Vagina (tissue), 2 donors: ENCODE data around the gene PCDHA8. TPM values are rescaled to one million over a fixed set of nuclear protein-coding genes. Genes with fewer than 3 reads are reported as not detected.
"Not testable (repeated sequence)": the region's sequence is repeated elsewhere in the genome, so short reads cannot be mapped to it uniquely, and the experiment has no call there.

Experiments
- DNase-seq, 2 donors: peaks; one replicate each; pipeline ENCODE4 v3.0.0-alpha.2; 2017; ENCODE audit errors: extremely low spot score in 2 of 2
- H3K27ac ChIP-seq: fragments of 200-600 bp; sonication (generic); one replicate; pipeline ENCODE4 v1.5.1; 2019
- H3K27me3 ChIP-seq: fragments of 200-600 bp; sonication (generic); one replicate; pipeline ENCODE4 v1.5.1; 2019
- H3K36me3 ChIP-seq, 2 donors: fragments of 200-600 bp; sonication (generic); one replicate each; pipeline ENCODE4 v1.5.1; 2017 to 2019
- H3K4me1 ChIP-seq: fragments of 200-600 bp; sonication (generic); one replicate; pipeline ENCODE4 v1.5.1; 2019
- H3K4me3 ChIP-seq, 2 donors: fragments of 200-600 bp; sonication (generic); 1 replicate in 1 of 2; 2 replicates in 1 of 2; pipeline ENCODE4 v1.5.1; 2016 to 2019
- H3K9me3 ChIP-seq: fragments of 200-600 bp; sonication (generic); one replicate; pipeline ENCODE4 v1.5.1; 2019
- POLR2A ChIP-seq, 2 donors: fragments of 450-650 bp; IDR thresholded peaks; one replicate each; pipeline ENCODE4 v1.6.1; 2017; ENCODE audit warnings: antibody characterized with exemption in 2 of 2, mild to moderate bottlenecking in 2 of 2, moderate library complexity in 2 of 2
- POLR2AphosphoS5 ChIP-seq, 2 donors: sonication (generic); formaldehyde crosslinking; IDR thresholded peaks; one replicate each; pipeline ENCODE4 v1.9.0; 2017; ENCODE audit warnings: antibody characterized with exemption in 2 of 2, mild to moderate bottlenecking in 2 of 2, low read depth in 1 of 2; ENCODE audit not compliant: insufficient read depth in 1 of 2
- intact Hi-C: fragments of 100-400 bp; cut with DNase I; formaldehyde crosslinking; loops from one replicate; pipeline ENCODE4 v1.15.1; 2023
- total RNA-seq: library from RNA; depleted of rRNA; stranded (reverse); fragments of >200 nt; gene quantifications from one replicate; pipeline ENCODE4 v1.2.3, GENCODE V29; 2016
- TF ChIP-seq, protein P1 (sequence below), 3 experiments: fragments of 450-650 bp in 2 of 3; fragments of 200-600 bp in 1 of 3; sonication (generic) in 1 of 3; IDR thresholded peaks; one replicate each; pipeline ENCODE4 v1.5.1; 2017 to 2019; ENCODE audit warnings: antibody characterized with exemption in 3 of 3, mild to moderate bottlenecking in 2 of 3, moderate library complexity in 2 of 3

The PCDHA8 gene
- total RNA-seq, 1 donor from 2014 or later, result 0.49 TPM

DNA sequence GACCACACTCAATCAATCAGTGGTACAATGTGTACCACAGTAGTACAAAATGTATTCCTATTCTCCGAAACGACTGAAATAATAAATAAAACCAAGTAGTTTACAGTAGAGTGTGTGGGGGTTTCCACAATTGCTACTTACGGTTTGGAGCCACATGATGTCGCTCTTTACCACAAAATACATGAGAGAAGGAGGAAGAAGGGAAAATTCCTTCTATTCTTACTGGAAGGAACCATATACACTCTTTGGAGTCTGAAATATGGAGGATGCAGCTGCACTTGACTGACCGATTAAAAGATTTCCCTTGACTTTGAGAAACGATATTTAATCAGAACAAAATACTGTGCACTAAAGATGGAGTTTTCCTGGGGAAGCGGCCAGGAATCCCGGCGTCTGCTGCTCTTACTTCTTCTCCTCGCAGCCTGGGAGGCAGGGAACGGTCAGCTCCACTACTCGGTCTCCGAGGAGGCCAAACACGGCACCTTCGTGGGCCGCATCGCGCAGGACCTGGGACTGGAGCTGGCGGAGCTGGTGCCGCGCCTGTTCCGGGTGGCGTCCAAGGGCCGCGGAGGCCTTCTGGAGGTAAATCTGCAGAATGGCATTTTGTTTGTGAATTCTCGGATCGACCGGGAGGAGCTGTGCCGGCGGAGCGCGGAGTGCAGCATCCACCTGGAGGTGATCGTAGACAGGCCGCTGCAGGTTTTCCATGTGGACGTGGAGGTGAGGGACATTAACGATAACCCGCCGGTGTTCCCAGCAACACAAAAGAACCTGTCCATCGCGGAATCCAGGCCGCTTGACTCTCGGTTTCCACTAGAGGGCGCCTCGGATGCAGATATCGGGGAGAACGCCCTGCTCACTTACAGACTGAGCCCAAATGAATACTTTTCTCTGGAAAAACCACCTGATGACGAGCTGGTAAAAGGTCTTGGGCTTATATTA lies 33.9 kb upstream of the PCDHA8 start, which contains the start of gene PCDHA4:
PCDHA4 (plus strand) TSS at position 235 of the 942 bp plus-strand sequence.
- Histone ChIP-seq H3K4me1 (no peaks in the 10 kb centered on the region), H3K36me3 (no peaks in the 10 kb centered on the region), H3K9me3 (peaks cover 7% of the 10 kb centered on the region), H3K27ac (no peak within 1 kb of the TSS), H3K4me3 (peak within 1 kb of the TSS; percentile 13 to 41), H3K27me3 (no peaks in the 10 kb centered on the region)
- TF ChIP-seq, protein P1, sequence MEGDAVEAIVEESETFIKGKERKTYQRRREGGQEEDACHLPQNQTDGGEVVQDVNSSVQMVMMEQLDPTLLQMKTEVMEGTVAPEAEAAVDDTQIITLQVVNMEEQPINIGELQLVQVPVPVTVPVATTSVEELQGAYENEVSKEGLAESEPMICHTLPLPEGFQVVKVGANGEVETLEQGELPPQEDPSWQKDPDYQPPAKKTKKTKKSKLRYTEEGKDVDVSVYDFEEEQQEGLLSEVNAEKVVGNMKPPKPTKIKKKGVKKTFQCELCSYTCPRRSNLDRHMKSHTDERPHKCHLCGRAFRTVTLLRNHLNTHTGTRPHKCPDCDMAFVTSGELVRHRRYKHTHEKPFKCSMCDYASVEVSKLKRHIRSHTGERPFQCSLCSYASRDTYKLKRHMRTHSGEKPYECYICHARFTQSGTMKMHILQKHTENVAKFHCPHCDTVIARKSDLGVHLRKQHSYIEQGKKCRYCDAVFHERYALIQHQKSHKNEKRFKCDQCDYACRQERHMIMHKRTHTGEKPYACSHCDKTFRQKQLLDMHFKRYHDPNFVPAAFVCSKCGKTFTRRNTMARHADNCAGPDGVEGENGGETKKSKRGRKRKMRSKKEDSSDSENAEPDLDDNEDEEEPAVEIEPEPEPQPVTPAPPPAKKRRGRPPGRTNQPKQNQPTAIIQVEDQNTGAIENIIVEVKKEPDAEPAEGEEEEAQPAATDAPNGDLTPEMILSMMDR (IDR thresholded peaks at IDR 0.05), result no peak
- TF ChIP-seq POLR2A (IDR thresholded peaks at IDR 0.05), result no peak
- no peak for TF ChIP-seq POLR2AphosphoS5 (IDR thresholded peaks at IDR 0.05; ENCODE audit: insufficient read depth in 1 of 2, low read depth in 1 of 2)
- intact Hi-C loops, result no loop called here
- no peak for DNase-seq

DNA sequence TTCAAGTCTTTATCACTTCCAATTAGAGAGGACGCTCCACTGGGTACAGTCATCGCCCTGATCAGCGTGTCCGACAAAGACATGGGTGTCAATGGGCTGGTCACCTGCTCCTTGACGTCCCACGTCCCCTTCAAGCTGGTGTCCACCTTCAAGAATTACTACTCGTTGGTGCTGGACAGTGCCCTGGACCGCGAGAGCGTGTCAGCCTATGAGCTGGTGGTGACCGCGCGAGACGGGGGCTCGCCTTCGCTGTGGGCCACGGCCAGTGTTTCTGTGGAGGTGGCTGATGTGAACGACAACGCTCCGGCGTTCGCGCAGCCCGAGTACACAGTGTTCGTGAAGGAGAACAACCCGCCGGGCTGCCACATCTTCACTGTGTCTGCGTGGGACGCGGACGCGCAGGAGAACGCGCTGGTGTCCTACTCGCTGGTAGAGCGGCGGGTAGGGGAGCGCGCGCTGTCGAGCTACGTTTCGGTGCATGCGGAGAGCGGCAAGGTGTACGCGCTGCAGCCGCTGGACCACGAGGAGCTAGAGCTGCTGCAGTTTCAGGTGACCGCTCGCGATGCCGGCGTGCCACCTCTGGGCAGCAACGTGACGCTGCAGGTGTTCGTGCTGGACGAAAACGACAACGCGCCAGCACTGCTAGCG lies 32.6 kb upstream of the PCDHA8 start:
- H3K4me3 ChIP-seq, intact Hi-C loops, H3K4me1 ChIP-seq, H3K27me3 ChIP-seq, H3K9me3 ChIP-seq, H3K27ac ChIP-seq, H3K36me3 ChIP-seq, DNase-seq: not testable (repeated sequence)

DNA sequence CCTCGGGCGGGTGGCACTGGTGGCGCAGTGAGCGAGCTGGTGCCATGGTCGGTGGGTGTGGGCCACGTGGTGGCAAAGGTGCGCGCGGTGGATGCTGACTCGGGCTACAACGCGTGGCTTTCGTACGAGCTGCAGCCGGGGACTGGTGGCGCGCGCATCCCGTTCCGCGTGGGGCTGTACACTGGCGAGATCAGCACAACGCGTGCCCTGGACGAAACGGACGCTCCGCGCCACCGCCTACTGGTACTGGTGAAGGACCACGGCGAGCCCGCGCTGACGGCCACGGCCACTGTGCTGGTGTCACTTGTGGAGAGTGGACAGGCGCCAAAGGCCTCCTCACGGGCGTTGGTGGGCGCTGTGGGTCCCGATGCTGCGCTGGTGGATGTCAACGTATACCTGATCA lies 32.1 kb upstream of the PCDHA8 start:
- Histone ChIP-seq H3K27me3 (no peaks in the 10 kb centered on the region), H3K4me3 (no peak overlapping the region), H3K9me3 (no peaks in the 10 kb centered on the region), H3K36me3 (no peaks in the 10 kb centered on the region), H3K4me1 (no peaks in the 10 kb centered on the region), H3K27ac (no peak overlapping the region)
- TF ChIP-seq, protein P1 (IDR thresholded peaks at IDR 0.05), result no peak
- TF ChIP-seq POLR2A (IDR thresholded peaks at IDR 0.05) (no peak), POLR2AphosphoS5 (IDR thresholded peaks at IDR 0.05; ENCODE audit: insufficient read depth in 1 of 2, low read depth in 1 of 2) (no peak)
- no peak for DNase-seq
- intact Hi-C loops, result no loop called here

DNA sequence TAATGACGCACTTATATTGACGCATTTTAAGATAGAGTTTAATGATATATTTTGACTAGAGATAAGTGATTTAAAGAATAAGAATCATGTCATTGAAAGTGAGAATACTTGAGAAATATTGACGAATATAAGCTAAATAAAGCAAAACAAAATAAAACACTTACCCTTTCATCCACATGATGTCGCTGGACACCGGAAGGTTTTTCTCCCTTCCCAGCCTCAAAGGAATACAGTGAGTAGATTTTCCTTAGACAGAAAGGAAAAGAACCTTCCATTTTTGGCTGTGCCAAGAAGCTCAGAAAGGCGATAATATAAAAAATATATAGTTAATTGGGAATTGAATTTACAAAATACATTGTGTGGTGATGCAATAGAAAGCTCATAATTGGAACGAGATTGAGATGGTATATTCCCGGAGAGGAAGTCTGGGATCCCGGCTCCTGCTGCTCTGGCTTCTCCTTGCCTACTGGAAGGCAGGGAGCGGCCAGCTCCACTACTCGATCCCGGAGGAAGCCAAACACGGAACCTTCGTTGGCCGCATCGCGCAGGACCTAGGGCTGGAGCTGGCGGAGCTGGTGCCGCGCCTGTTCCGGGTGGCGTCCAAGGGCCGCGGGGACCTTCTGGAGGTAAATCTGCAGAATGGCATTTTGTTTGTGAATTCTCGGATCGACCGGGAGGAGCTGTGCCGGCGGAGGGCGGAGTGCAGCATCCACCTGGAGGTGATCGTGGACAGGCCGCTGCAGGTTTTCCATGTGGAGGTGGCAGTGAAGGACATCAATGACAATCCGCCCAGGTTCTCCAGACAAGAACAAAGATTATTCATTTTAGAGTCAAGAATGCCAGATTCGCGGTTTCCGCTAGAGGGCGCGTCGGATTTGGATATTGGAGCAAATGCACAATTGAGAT lies 19.4 kb upstream of the PCDHA8 start, which contains the start of gene PCDHA5:
PCDHA5 (plus strand) TSS at position 239 of the 906 bp plus-strand sequence.
- H3K4me1 ChIP-seq, result no peaks in the 10 kb centered on the region
- TF ChIP-seq POLR2A (IDR thresholded peaks at IDR 0.05) (no peak), POLR2AphosphoS5 (IDR thresholded peaks at IDR 0.05; ENCODE audit: insufficient read depth in 1 of 2, low read depth in 1 of 2) (no peak)
- TF ChIP-seq, protein P1 (IDR thresholded peaks at IDR 0.05), result no peak
- H3K36me3 ChIP-seq, result no peaks in the 10 kb centered on the region
- H3K27ac ChIP-seq, result no peak within 1 kb of the TSS
- no peaks in the 10 kb centered on the region for H3K27me3 ChIP-seq
- DNase-seq, result no peak
- intact Hi-C loops, result no loop called here
- H3K9me3 ChIP-seq, result peaks cover 3% of the 10 kb centered on the region
- no peak within 1 kb of the TSS for H3K4me3 ChIP-seq

DNA sequence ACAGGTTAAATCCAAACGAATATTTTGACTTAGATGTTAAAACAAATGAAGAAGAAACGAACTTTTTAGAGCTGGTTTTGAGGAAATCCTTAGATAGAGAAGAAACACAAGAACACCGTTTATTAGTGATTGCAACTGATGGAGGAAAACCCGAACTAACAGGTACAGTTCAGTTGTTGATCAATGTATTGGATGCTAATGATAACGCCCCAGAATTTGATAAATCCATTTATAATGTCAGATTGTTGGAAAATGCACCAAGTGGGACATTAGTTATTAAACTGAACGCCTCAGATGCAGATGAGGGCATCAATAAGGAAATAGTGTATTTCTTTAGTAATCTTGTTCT lies 18.7 kb upstream of the PCDHA8 start:
- DNase-seq, result no peak
- no peaks in the 10 kb centered on the region for H3K36me3 ChIP-seq
- H3K9me3 ChIP-seq, result peaks cover 3% of the 10 kb centered on the region
- H3K27ac ChIP-seq, result no peak overlapping the region
- H3K27me3 ChIP-seq, result no peaks in the 10 kb centered on the region
- intact Hi-C loops, result no loop called here
- no peaks in the 10 kb centered on the region for H3K4me1 ChIP-seq
- no peak overlapping the region for H3K4me3 ChIP-seq
- no peak for TF ChIP-seq POLR2AphosphoS5 (IDR thresholded peaks at IDR 0.05; ENCODE audit: insufficient read depth in 1 of 2, low read depth in 1 of 2)

DNA sequence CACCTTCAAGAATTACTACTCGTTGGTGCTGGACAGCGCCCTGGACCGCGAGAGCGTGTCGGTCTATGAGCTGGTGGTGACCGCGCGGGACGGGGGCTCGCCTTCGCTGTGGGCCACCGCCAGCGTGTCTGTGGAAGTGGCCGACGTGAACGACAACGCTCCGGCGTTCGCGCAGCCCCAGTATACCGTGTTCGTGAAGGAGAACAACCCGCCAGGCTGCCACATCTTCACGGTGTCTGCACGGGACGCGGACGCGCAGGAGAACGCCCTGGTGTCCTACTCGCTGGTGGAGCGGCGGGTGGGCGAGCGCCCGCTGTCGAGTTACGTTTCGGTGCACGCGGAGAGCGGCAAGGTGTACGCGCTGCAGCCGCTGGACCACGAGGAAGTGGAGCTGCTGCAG lies 18.0 kb upstream of the PCDHA8 start:
- H3K9me3 ChIP-seq, H3K4me1 ChIP-seq, intact Hi-C loops, DNase-seq, H3K4me3 ChIP-seq, H3K36me3 ChIP-seq, H3K27me3 ChIP-seq, H3K27ac ChIP-seq: not testable (repeated sequence)
